A673 (cell line): ENCODE measurements around the gene ZMYND19. TPM values are rescaled to one million over a fixed set of nuclear protein-coding genes. Genes with fewer than 3 reads are reported as not detected.

Source experiments
- BruUV-seq: library from RNA; stranded (reverse); fragments of 400-500 nt; replicated peaks from 2 replicates; lab custom pipeline; 2021; lab: Mats Ljungman, UMichigan
- CTCF ChIA-PET: fragments of 300-600 bp; sonication (Branson Sonifier 250); formaldehyde crosslinking; loops from one replicate; lab custom pipeline; 2022; ENCODE audit warnings: antibody characterized with exemption; lab: Charles Lee
- POLR2A ChIA-PET: fragments of 300-600 bp; sonication (Branson Sonifier 250); formaldehyde crosslinking; loops from one replicate; lab custom pipeline; 2022; ENCODE audit warnings: antibody characterized with exemption; ENCODE audit not compliant: low non-redundant PET; lab: Charles Lee
- DNase-seq: peaks from one replicate; pipeline ENCODE4 v3.0.0-alpha.2; 2015; ENCODE audit warnings: low spot score
- H3K27ac ChIP-seq: fragments of 200-600 bp; sonication (generic); 2 replicates; pipeline ENCODE4 v1.5.1; 2016; ENCODE audit warnings: mixed run types, low read depth, mild to moderate bottlenecking, mixed read lengths, antibody characterized with exemption, low read length; ENCODE audit not compliant: poor library complexity, severe bottlenecking
- H3K27me3 ChIP-seq: fragments of 200-600 bp; sonication (generic); replicated peaks from 2 replicates; pipeline ENCODE4 v1.6.1; 2017; ENCODE audit warnings: mixed run types, low read depth, mild to moderate bottlenecking, mixed read lengths, antibody characterized with exemption, low read length; ENCODE audit not compliant: insufficient read depth, poor library complexity
- H3K36me3 ChIP-seq: fragments of 200-600 bp; sonication (generic); 2 replicates; pipeline ENCODE4 v1.6.1; 2016; ENCODE audit warnings: mixed run types, mild to moderate bottlenecking, mixed read lengths, antibody characterized with exemption, low read length; ENCODE audit not compliant: insufficient read depth, poor library complexity, severe bottlenecking
- H3K4me1 ChIP-seq: fragments of 200-600 bp; sonication (generic); 2 replicates; pipeline ENCODE4 v1.6.1; 2017; ENCODE audit warnings: mixed run types, mild to moderate bottlenecking, mixed read lengths, antibody characterized with exemption, low read length; ENCODE audit not compliant: insufficient read depth, poor library complexity, severe bottlenecking
- H3K4me3 ChIP-seq: fragments of 200-600 bp; sonication (generic); 2 replicates; pipeline ENCODE4 v1.5.1; 2016; ENCODE audit warnings: low read depth, mixed run types, mild to moderate bottlenecking, mixed read lengths, low read length; ENCODE audit not compliant: poor library complexity, severe bottlenecking
- H3K9me3 ChIP-seq: fragments of 200-600 bp; sonication (generic); 2 replicates; pipeline ENCODE4 v1.6.1; 2016; ENCODE audit warnings: mixed run types, low read depth, mild to moderate bottlenecking, mixed read lengths, antibody characterized with exemption, low read length; ENCODE audit not compliant: poor library complexity, severe bottlenecking
- CTCF ChIP-seq: fragments of 300-800, 200-600 bp; sonication (generic); conservative IDR thresholded peaks from 2 replicates; pipeline ENCODE4 v1.5.1; 2017; ENCODE audit warnings: low read depth, mild to moderate bottlenecking, antibody characterized with exemption, low read length, moderate library complexity, mixed read lengths
- EZH2 ChIP-seq: fragments of 200-600 bp; sonication (generic); IDR thresholded peaks from 2 replicates; pipeline ENCODE4 v1.6.1; 2017; ENCODE audit warnings: borderline replicate concordance, low read depth, mild to moderate bottlenecking, mixed read lengths, antibody characterized with exemption, low read length; ENCODE audit not compliant: poor library complexity, severe bottlenecking
- intact Hi-C: fragments of 100-400 bp; cut with micrococcal nuclease; formaldehyde crosslinking; loops from one replicate; pipeline ENCODE4 v1.10.0; 2022; ENCODE audit not compliant: unreplicated experiment
- total RNA-seq: library from RNA; stranded (reverse); gene quantifications from 2 replicates; pipeline ENCODE4 v1.2.3, GENCODE V29; 2021

ZMYND19 gene
- total RNA-seq, 1 experiment from 2014 or later = 75.3 TPM

- no peak for DNase-seq
- no peaks in the 10 kb centered on the region for H3K27me3 ChIP-seq
- ChIA-PET POLR2A (no interaction called here), CTCF (no interaction called here)
- no TSS peak for BruUV-seq
- peaks cover 31% of the 10 kb centered on the region for H3K4me1 ChIP-seq
- H3K27ac ChIP-seq = no peak overlapping the region
- peak overlapping the region; percentile 78 for H3K4me3 ChIP-seq
- no peak for TF ChIP-seq EZH2
- no peak for TF ChIP-seq CTCF
- H3K9me3 ChIP-seq = no peaks in the 10 kb centered on the region
- intact Hi-C loops = no loop called here
- H3K36me3 ChIP-seq = no peaks in the 10 kb centered on the region
These were observed 17.0 kb upstream of the ZMYND19 start for GRCh38 chr9:137607141-137607857.

- intact Hi-C loops = no loop called here
- Histone ChIP-seq H3K4me1 (peaks cover 28% of the 10 kb centered on the region), H3K27ac (no peak overlapping the region), H3K27me3 (no peaks in the 10 kb centered on the region), H3K9me3 (no peaks in the 10 kb centered on the region), H3K36me3 (no peaks in the 10 kb centered on the region), H3K4me3 (peak overlapping the region; percentile 78)
- ChIA-PET POLR2A (no interaction called here), CTCF (no interaction called here)
- DNase-seq = no peak
- TF ChIP-seq EZH2 (no peak), CTCF (no peak)
- no TSS peak for BruUV-seq
These were observed 16.4 kb upstream of the ZMYND19 start for GRCh38 chr9:137606734-137607138.

GRCh38 chr9:137606005-137606621, 15.8 kb upstream of the ZMYND19 start:
- H3K4me1 ChIP-seq = peaks cover 27% of the 10 kb centered on the region
- BruUV-seq = no TSS peak
- H3K4me3 ChIP-seq = peak overlapping the region; percentile 78
- no peak for DNase-seq
- intact Hi-C loops = no loop called here
- POLR2A ChIA-PET = no interaction called here
- no peaks in the 10 kb centered on the region for H3K9me3 ChIP-seq
- TF ChIP-seq CTCF = no peak
- TF ChIP-seq EZH2 = no peak
- H3K36me3 ChIP-seq = no peaks in the 10 kb centered on the region
- no peaks in the 10 kb centered on the region for H3K27me3 ChIP-seq
- H3K27ac ChIP-seq = peak overlapping the region; percentile 80
- CTCF ChIA-PET = no interaction called here
